GM18526 (cell line): ENCODE data around the gene AHNAK2.

ENCODE experiments used
- POLR2A ChIP-seq: IDR thresholded peaks from 3 replicates; pipeline ENCODE4 v1.6.1; 2011; ENCODE audit not compliant: insufficient read length; ENCODE audit errors: extremely low read depth

AHNAK2 gene

GRCh38 chr14:104936361-104937155 lies 41.6 kb downstream of the AHNAK2 start:
- no peak for TF ChIP-seq POLR2A

- no peak for TF ChIP-seq POLR2A
Measured at GRCh38 chr14:104935955-104936354, 42.2 kb downstream of the AHNAK2 start.

GRCh38 chr14:104935026-104935650 lies 43.0 kb downstream of the AHNAK2 start:
- TF ChIP-seq POLR2A = no peak

GRCh38 chr14:104933746-104934733 lies 44.1 kb downstream of the AHNAK2 start:
- TF ChIP-seq POLR2A = no peak

GRCh38 chr14:104932676-104933631 lies 45.2 kb downstream of the AHNAK2 start:
- no peak for TF ChIP-seq POLR2A

- TF ChIP-seq POLR2A = no peak
Measured at GRCh38 chr14:104931771-104932675, 46.2 kb downstream of the AHNAK2 start.

- TF ChIP-seq POLR2A = no peak
Measured at GRCh38 chr14:104931304-104931770, 46.8 kb downstream of the AHNAK2 start.

- TF ChIP-seq POLR2A = no peak
Measured at GRCh38 chr14:104930526-104931303, 47.5 kb downstream of the AHNAK2 start.

GRCh38 chr14:104929268-104930230 lies 48.6 kb downstream of the AHNAK2 start:
- TF ChIP-seq POLR2A = no peak

GRCh38 chr14:104928391-104929133 lies 49.6 kb downstream of the AHNAK2 start:
- no peak for TF ChIP-seq POLR2A

- no peak for TF ChIP-seq POLR2A
Measured at GRCh38 chr14:104927901-104928300, 50.3 kb downstream of the AHNAK2 start.
